ENCODE measurements around the gene GSAP.

DNA sequence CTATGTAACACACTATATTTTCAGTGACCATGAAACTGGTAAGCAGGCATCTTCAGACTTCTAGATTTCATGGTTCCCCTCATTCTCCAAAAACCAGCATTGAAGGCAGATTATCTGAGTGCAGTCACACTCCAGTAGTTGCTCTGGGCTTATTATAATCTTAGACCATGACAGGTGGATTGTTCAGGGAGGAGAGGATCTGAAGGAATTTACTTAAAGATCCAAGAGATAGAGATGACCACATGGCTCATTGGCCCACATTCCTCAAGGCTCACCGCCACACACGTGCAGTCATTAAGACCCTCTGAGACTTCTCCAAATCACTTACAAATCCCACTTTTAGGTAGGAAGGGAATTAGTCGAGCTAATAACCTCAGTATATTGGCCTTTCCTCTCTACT, 55.2 kb downstream of the GSAP start:
- TF ChIP-seq, protein P1, sequence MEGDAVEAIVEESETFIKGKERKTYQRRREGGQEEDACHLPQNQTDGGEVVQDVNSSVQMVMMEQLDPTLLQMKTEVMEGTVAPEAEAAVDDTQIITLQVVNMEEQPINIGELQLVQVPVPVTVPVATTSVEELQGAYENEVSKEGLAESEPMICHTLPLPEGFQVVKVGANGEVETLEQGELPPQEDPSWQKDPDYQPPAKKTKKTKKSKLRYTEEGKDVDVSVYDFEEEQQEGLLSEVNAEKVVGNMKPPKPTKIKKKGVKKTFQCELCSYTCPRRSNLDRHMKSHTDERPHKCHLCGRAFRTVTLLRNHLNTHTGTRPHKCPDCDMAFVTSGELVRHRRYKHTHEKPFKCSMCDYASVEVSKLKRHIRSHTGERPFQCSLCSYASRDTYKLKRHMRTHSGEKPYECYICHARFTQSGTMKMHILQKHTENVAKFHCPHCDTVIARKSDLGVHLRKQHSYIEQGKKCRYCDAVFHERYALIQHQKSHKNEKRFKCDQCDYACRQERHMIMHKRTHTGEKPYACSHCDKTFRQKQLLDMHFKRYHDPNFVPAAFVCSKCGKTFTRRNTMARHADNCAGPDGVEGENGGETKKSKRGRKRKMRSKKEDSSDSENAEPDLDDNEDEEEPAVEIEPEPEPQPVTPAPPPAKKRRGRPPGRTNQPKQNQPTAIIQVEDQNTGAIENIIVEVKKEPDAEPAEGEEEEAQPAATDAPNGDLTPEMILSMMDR (IDR thresholded peaks at IDR 0.05) = no peak
- TF ChIP-seq ZFX (IDR thresholded peaks at IDR 0.05; ENCODE audit: borderline replicate concordance) = no peak
